ENCODE measurements around the gene NPC1L1. TPM values are rescaled to one million over a fixed set of nuclear protein-coding genes. Genes with fewer than 3 reads are reported as not detected.

NPC1L1 gene
- polyA plus RNA-seq, 3 donors, result 0.04 TPM; not detected in 2

DNA sequence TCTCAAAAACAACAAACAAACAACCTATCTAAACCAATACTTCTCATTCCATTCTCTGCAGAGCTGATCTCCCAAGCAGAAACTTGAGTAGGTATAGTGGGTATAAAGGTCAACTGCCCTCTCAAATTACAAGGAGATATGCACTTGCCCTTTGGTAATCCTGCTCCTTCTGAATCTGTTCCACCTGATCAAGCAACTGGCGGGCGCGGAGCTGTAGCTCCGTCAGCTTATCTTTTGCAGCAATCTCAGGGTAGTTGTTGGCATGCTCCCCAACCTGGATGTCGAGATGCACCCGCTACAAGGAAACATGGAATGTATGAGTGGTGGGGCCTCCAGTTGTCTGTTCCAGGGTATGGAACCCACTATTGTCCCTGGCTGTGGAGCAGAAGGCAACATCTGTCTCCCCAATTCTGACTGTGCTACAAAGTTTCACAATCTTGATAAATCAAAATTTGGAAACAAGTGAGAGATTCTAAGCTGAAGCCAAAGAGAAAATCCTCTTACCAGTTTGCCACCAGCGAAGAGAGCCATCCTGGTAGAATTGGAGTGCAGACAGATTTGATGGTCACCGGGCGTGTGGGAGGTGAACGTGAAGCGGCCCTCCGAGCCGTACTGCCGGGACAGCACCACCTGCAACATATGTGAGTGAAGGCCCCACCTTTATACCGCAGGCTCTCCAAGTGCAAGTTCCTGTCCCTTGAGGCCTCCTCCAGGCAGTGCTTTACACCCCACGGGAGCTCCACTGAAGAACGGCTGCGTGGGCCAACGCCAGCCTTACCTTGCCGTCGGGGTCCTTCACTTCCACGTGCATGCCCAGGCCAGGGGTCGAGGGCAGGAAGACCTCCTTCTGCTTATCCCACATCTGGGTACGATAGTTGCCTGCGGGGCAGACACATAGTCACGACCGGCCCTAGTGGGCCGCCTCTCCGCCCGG is 40.1 kb upstream of the NPC1L1 start:
- Histone ChIP-seq H3K27me3 (ENCODE audit: control insufficient read depth in 2 of 2, insufficient read depth in 2 of 2, low read length in 2 of 2) (no peaks in the 10 kb centered on the region), H2AFZ (ENCODE audit: insufficient read depth, low read depth, low read length, poor library complexity, severe bottlenecking) (peak overlapping the region; percentile 79), H3K79me2 (ENCODE audit: insufficient read depth, low read length) (peaks cover 38% of the 10 kb centered on the region), H3K9me3 (replicated peaks in 1 of 2; ENCODE audit: control insufficient read depth in 1 of 2, insufficient read depth in 1 of 2, low read length in 2 of 2) (no peaks in the 10 kb centered on the region), H3K9ac (ENCODE audit: insufficient read depth, low read length, poor library complexity, severe bottlenecking) (peak overlapping the region; percentile 94), H3K4me1 (ENCODE audit: control insufficient read depth in 1 of 2, insufficient read depth in 2 of 2, low read length in 2 of 2) (peaks cover 18 to 22% of the 10 kb centered on the region in 2 donors), H3K27ac (ENCODE audit: low read depth in 1 of 2, low read length in 2 of 2) (peak overlapping the region; percentile 94 to 99), H3K36me3 (replicated peaks in 1 of 2; ENCODE audit: control insufficient read depth in 1 of 2, insufficient read depth in 2 of 2, low read length in 2 of 2) (peaks cover 24 to 25% of the 10 kb centered on the region in 2 donors), H3K4me2 (replicated peaks; ENCODE audit: extremely low read depth, low read length, poor library complexity, severe bottlenecking) (peak overlapping the region; percentile 79), H3K4me3 (replicated peaks in 1 of 3; ENCODE audit: low read depth in 2 of 3, low read length in 3 of 3) (peak overlapping the region; percentile 62 to 90 (median 81)), H4K20me1 (ENCODE audit: insufficient read depth, low read length) (no peaks in the 10 kb centered on the region)
- intact Hi-C loops (cut with micrococcal nuclease), result loop anchor here (5.0 to 10.0 kb wide), 4 partner anchors 54 to 531 kb away; partner anchors contain the start of genes H2AZ2 (in 1 of the 2), PURB (in 1 of the 2) and TBRG4 (in 1 of the 2)
- WGBS (ENCODE audit: insufficient coverage), result 12% methylated on average over 20 of the region's 30 CpGs
- H3K9me3 Mint-ChIP-seq, result no peaks in the 10 kb centered on the region
- peak overlapping the region; percentile 97 to 99 (median 99) for H3K27ac Mint-ChIP-seq
- no peaks in the 10 kb centered on the region for H3K27me3 Mint-ChIP-seq (ENCODE audit: low read depth in 3 of 3)
- peak overlapping the region; percentile 87 to 95 for H3K4me3 Mint-ChIP-seq
- peaks cover 20% of the 10 kb centered on the region for H3K4me1 Mint-ChIP-seq
- peak in 2 of 3 donors; percentile 9 to 42 for DNase-seq
- TF ChIP-seq, protein P1, sequence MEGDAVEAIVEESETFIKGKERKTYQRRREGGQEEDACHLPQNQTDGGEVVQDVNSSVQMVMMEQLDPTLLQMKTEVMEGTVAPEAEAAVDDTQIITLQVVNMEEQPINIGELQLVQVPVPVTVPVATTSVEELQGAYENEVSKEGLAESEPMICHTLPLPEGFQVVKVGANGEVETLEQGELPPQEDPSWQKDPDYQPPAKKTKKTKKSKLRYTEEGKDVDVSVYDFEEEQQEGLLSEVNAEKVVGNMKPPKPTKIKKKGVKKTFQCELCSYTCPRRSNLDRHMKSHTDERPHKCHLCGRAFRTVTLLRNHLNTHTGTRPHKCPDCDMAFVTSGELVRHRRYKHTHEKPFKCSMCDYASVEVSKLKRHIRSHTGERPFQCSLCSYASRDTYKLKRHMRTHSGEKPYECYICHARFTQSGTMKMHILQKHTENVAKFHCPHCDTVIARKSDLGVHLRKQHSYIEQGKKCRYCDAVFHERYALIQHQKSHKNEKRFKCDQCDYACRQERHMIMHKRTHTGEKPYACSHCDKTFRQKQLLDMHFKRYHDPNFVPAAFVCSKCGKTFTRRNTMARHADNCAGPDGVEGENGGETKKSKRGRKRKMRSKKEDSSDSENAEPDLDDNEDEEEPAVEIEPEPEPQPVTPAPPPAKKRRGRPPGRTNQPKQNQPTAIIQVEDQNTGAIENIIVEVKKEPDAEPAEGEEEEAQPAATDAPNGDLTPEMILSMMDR (IDR thresholded peaks at IDR 0.05), result no peak
- H3K36me3 Mint-ChIP-seq, result peaks cover 24 to 39% of the 10 kb centered on the region in 2 donors

DNA sequence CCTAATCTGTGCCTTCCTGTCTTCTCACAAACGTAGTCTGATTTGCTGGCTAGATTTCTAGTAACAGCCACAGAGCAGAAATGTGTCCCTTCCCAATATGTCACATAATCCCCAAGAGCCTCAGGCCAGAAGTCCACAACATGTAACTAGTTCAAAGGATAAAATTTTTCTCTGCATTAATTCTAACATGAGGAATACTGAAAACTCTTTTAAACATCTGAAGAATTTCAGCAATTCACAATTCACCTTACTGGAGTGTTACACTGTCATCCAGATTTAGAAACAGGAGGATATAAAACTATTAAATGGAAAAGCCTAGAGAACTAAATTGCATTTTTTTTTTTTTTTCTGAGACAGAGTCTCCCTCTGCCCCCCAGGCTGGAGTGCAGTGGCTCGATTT is 35.1 kb upstream of the NPC1L1 start:
- Histone ChIP-seq H3K36me3 (replicated peaks in 1 of 2; ENCODE audit: control insufficient read depth in 1 of 2, insufficient read depth in 2 of 2, low read length in 2 of 2) (peaks cover 42 to 55% of the 10 kb centered on the region in 2 donors), H3K4me2 (replicated peaks; ENCODE audit: extremely low read depth, low read length, poor library complexity, severe bottlenecking) (no peak overlapping the region), H3K27me3 (ENCODE audit: control insufficient read depth in 2 of 2, insufficient read depth in 2 of 2, low read length in 2 of 2) (no peaks in the 10 kb centered on the region), H3K4me1 (ENCODE audit: control insufficient read depth in 1 of 2, insufficient read depth in 2 of 2, low read length in 2 of 2) (peaks cover 26 to 32% of the 10 kb centered on the region in 2 donors), H2AFZ (ENCODE audit: insufficient read depth, low read depth, low read length, poor library complexity, severe bottlenecking) (no peak overlapping the region), H3K27ac (ENCODE audit: low read depth in 1 of 2, low read length in 2 of 2) (no peak overlapping the region), H3K9ac (ENCODE audit: insufficient read depth, low read length, poor library complexity, severe bottlenecking) (no peak overlapping the region), H3K9me3 (replicated peaks in 1 of 2; ENCODE audit: control insufficient read depth in 1 of 2, insufficient read depth in 1 of 2, low read length in 2 of 2) (no peaks in the 10 kb centered on the region), H3K79me2 (ENCODE audit: insufficient read depth, low read length) (peaks cover 64% of the 10 kb centered on the region), H4K20me1 (ENCODE audit: insufficient read depth, low read length) (no peaks in the 10 kb centered on the region), H3K4me3 (replicated peaks in 1 of 3; ENCODE audit: low read depth in 2 of 3, low read length in 3 of 3) (no peak overlapping the region)
- peaks cover 47 to 67% of the 10 kb centered on the region in 2 donors for H3K36me3 Mint-ChIP-seq
- 50% methylated on average over 1 of the region's 2 CpGs for WGBS (ENCODE audit: insufficient coverage)
- H3K27ac Mint-ChIP-seq, result peak overlapping the region in 3 of 7 donors; percentile 34 to 99 (median 54)
- no peak overlapping the region for H3K4me3 Mint-ChIP-seq
- no peaks in the 10 kb centered on the region for H3K9me3 Mint-ChIP-seq
- intact Hi-C loops (cut with micrococcal nuclease), result loop anchor here (10.0 kb wide), 2 partner anchors 539 to 741 kb away; partner anchors contain the start of gene TBRG4 (in 1 of the 2)
- no peaks in the 10 kb centered on the region for H3K27me3 Mint-ChIP-seq (ENCODE audit: low read depth in 3 of 3)
- TF ChIP-seq, protein P1 (IDR thresholded peaks at IDR 0.05), result no peak
- H3K4me1 Mint-ChIP-seq, result peaks cover 35% of the 10 kb centered on the region
- DNase-seq, result no peak

Data from CD14-positive monocyte (primary cell).